Left renal cortex interstitium (tissue), 4 donors: ENCODE data around the gene CEP57L1. TPM values are rescaled to one million over a fixed set of nuclear protein-coding genes. Genes with fewer than 3 reads are reported as not detected.

Experiments used
- polyA plus RNA-seq, 4 donors: library from polyadenylated mRNA; unstranded; fragments of 120-200 nt; gene quantifications; one replicate each; pipeline ENCODE4 v1.2.1, GENCODE V29; 2013; ENCODE audit not compliant: insufficient read length in 4 of 4

The CEP57L1 gene
- polyA plus RNA-seq, 4 donors, result 20.1 to 28.9 (median 26.9) TPM

Other genes with a start within 250 kb of the CEP57L1 start
- gene ARMC2, start 247.1 kb upstream of the CEP57L1 start, polyA plus RNA-seq, result 10 to 100 TPM in 3 of 4 donors, 1 to 10 TPM in 1; 9.5 to 15.6 (median 13.8) TPM
- gene SESN1, start 661 bp upstream of the CEP57L1 start, polyA plus RNA-seq, result 10 to 100 TPM; 22.8 to 29.0 (median 25.3) TPM